NCI-H2227 treated with DMSO at 0.1 percent for 48 hours (cell line): ENCODE measurements around the gene DHX34.
"Not testable (repeated sequence)": the region's sequence is repeated elsewhere in the genome, so short reads cannot be mapped to it uniquely, and the experiment has no call there.

Experiments
- DNase-seq: peaks from one replicate; lab custom pipeline; 2025; lab: John Stamatoyannopoulos, UW

The DHX34 gene

GRCh38 chr19:47365455-47365854 lies 16.3 kb downstream of the DHX34 start:
- DNase-seq = not testable (repeated sequence)

GRCh38 chr19:47370045-47370611 lies 21.0 kb downstream of the DHX34 start:
- no peak for DNase-seq

GRCh38 chr19:47371261-47371660 lies 22.1 kb downstream of the DHX34 start:
- DNase-seq = no peak

GRCh38 chr19:47372603-47373002 lies 23.5 kb downstream of the DHX34 start:
- DNase-seq = no peak

GRCh38 chr19:47373246-47374240 lies 24.4 kb downstream of the DHX34 start:
- no peak for DNase-seq

- no peak for DNase-seq
These were observed 26.0 kb downstream of the DHX34 start for GRCh38 chr19:47374876-47375693.

GRCh38 chr19:47375694-47376588 lies 26.8 kb downstream of the DHX34 start:
- no peak for DNase-seq

- DNase-seq = no peak
These were observed 27.6 kb downstream of the DHX34 start for GRCh38 chr19:47376589-47377144.

- DNase-seq = no peak
These were observed 28.1 kb downstream of the DHX34 start for GRCh38 chr19:47377208-47377701.

- DNase-seq = no peak
These were observed 28.7 kb downstream of the DHX34 start for GRCh38 chr19:47377801-47378200.

GRCh38 chr19:47378246-47378645 lies 29.1 kb downstream of the DHX34 start:
- no peak for DNase-seq

- no peak for DNase-seq
These were observed 30.3 kb downstream of the DHX34 start for GRCh38 chr19:47379381-47379938.

GRCh38 chr19:47380559-47380958 lies 31.4 kb downstream of the DHX34 start:
- DNase-seq = no peak

- no peak for DNase-seq
These were observed 32.0 kb downstream of the DHX34 start for GRCh38 chr19:47381121-47381520.

GRCh38 chr19:47381653-47382279 lies 32.7 kb downstream of the DHX34 start:
- DNase-seq = no peak

- not testable (repeated sequence) for DNase-seq
These were observed 34.8 kb downstream of the DHX34 start for GRCh38 chr19:47383890-47384289.

GRCh38 chr19:47384533-47384932 lies 35.4 kb downstream of the DHX34 start:
- DNase-seq = not testable (repeated sequence)

GRCh38 chr19:47386582-47386981 lies 37.5 kb downstream of the DHX34 start:
- DNase-seq = not testable (repeated sequence)

- not testable (repeated sequence) for DNase-seq
These were observed 38.5 kb downstream of the DHX34 start for GRCh38 chr19:47387623-47388022.

- not testable (repeated sequence) for DNase-seq
These were observed 39.6 kb downstream of the DHX34 start for GRCh38 chr19:47388721-47389120.
